Lower lobe of right lung (tissue), 2 donors: Measurements from ENCODE around the gene HSD11B2. TPM values are rescaled to one million over a fixed set of nuclear protein-coding genes. Genes with fewer than 3 reads are reported as not detected.

Experiments used
- ATAC-seq, 2 donors: fragments of 200-7000 bp; cut with Tn5 transposase; one replicate each; pipeline ENCODE4 v1.9.1; 2020 to 2022; ENCODE audit warnings: mild to moderate bottlenecking in 2 of 2, moderate library complexity in 2 of 2
- DNase-seq: peaks from one replicate; pipeline ENCODE4 v3.0.0-alpha.2; 2020
- H3K27ac ChIP-seq: fragments of 200-600 bp; one replicate; pipeline ENCODE4 v1.8.0; 2022
- H3K27me3 ChIP-seq: fragments of 200-600 bp; one replicate; pipeline ENCODE4 v1.8.0; 2022; ENCODE audit warnings: low read depth
- H3K36me3 ChIP-seq: fragments of 200-600 bp; one replicate; pipeline ENCODE4 v1.8.0; 2022; ENCODE audit warnings: mild to moderate bottlenecking
- H3K4me1 ChIP-seq: fragments of 200-600 bp; one replicate; pipeline ENCODE4 v1.8.0; 2022
- H3K4me3 ChIP-seq: fragments of 200-600 bp; one replicate; pipeline ENCODE4 v1.8.0; 2022; ENCODE audit warnings: mild to moderate bottlenecking
- H3K9me3 ChIP-seq: fragments of 200-600 bp; one replicate; pipeline ENCODE4 v1.8.0; 2022
- CTCF ChIP-seq: fragments of 200-600 bp; IDR thresholded peaks from one replicate; pipeline ENCODE4 v1.8.0; 2022; ENCODE audit warnings: antibody characterized with exemption, mild to moderate bottlenecking
- intact Hi-C: fragments of 100-400 bp; cut with DNase I; formaldehyde crosslinking; loops from one replicate; pipeline ENCODE4 v1.11.0; 2022
- total RNA-seq: library from RNA; stranded (reverse); fragmentation: NEBNext Ultra II Directional; extraction: Animal tissue kit (Norgen Biotek cat#: 25700); gene quantifications from one replicate; pipeline ENCODE4 v1.2.1, GENCODE V29; 2021
- donor health status: DM: no; HTN: yes; CAD: no; lungs with severe emphysema.

Gene HSD11B2
- total RNA-seq, 1 donor from 2014 or later: 2.9 TPM

DNA sequence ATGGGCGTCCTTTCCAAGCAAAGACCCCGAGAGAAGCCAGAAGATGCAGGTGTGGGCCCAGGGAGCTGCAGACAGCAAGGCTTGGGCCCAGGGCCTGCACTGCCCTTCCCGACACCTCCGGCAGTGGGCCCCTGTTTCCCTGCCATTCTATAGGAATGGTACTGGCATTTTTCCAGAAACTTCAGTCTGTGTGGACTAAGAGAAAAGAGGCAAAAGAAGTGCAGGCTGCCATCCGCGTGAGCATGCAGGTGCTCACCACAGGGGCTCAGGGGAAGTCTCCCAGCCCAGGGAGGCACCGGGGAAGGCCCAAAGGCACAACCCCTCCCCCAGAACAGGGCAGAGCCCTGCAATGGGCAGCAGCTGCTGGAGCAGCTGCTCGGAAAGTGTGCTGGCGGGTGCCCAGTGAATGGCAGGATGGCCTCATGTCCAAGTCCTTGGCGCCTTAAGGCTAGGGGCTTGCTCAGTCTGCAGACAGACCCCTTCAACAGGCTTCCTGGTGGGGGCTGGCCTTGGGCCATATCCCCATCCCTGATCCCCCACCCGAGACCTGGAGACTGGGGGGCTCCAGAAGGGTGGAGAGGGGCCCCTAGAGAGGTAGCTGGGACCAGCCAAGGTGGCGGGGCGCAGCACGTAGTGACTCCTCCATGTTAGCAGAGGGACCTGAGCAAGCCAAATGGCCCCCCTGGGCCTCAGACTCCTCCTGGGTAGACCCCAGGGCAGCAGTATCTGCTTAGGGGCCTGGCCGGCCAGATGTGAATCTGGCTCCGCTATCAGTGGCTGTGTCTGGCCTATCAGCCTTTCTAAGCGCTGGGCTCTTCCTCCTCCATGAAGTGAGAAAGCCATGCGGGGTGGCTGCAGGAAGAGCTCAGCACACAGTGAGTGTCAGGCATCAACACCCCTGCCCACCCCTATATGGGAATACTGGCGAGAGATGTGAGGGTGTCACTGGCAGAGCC, 30.9 kb upstream of the HSD11B2 start:
- no peak for ATAC-seq
- no peak overlapping the region for H3K27ac ChIP-seq
- no peak overlapping the region for H3K4me3 ChIP-seq
- no peaks in the 10 kb centered on the region for H3K9me3 ChIP-seq
- H3K36me3 ChIP-seq: no peaks in the 10 kb centered on the region
- no peaks in the 10 kb centered on the region for H3K27me3 ChIP-seq
- no peak for TF ChIP-seq CTCF
- peak; percentile 33 for DNase-seq
- intact Hi-C loops: no loop called here
- peaks cover 54% of the 10 kb centered on the region for H3K4me1 ChIP-seq

GRCh38 chr16:67400901-67401300, 30.0 kb upstream of the HSD11B2 start:
- H3K36me3 ChIP-seq: no peaks in the 10 kb centered on the region
- peaks cover 45% of the 10 kb centered on the region for H3K4me1 ChIP-seq
- no peaks in the 10 kb centered on the region for H3K27me3 ChIP-seq
- no peak overlapping the region for H3K27ac ChIP-seq
- no peaks in the 10 kb centered on the region for H3K9me3 ChIP-seq
- intact Hi-C loops: no loop called here
- TF ChIP-seq CTCF: no peak
- DNase-seq (peak; percentile 48), ATAC-seq (no peak)
- no peak overlapping the region for H3K4me3 ChIP-seq

- Histone ChIP-seq H3K4me3 (no peak overlapping the region), H3K9me3 (no peaks in the 10 kb centered on the region), H3K27ac (peak overlapping the region; percentile 74), H3K27me3 (no peaks in the 10 kb centered on the region), H3K4me1 (peaks cover 24% of the 10 kb centered on the region), H3K36me3 (no peaks in the 10 kb centered on the region)
- no peak for ATAC-seq
- no peak for TF ChIP-seq CTCF
- no peak for DNase-seq
- intact Hi-C loops: no loop called here
These were observed 26.9 kb upstream of the HSD11B2 start for GRCh38 chr16:67403976-67404555.

DNA sequence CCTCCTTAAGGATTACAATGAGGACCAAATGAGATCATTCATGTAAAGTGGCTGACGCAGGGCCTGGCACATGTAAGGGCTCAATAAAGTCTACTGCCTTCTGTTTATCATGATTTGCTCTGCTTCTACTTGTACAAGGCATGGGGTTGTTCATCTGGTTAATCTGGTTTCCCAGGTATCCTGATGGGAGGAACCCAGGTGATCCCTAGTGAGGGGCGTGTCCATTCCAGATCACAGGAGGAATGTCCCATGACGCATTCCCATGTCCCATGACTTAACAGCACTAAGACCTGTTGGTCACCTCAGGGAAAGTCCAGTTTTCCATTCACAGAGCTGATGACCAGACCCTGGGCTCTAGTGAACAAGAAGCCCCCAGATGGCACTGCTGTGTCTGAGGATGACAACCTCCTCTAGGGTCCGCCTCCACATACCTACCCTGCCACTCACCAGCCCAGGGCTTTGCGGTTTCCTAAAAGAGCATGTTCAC, 26.1 kb upstream of the HSD11B2 start:
- H3K36me3 ChIP-seq: no peaks in the 10 kb centered on the region
- H3K9me3 ChIP-seq: no peaks in the 10 kb centered on the region
- peak overlapping the region; percentile 74 for H3K27ac ChIP-seq
- intact Hi-C loops: no loop called here
- DNase-seq (peak; percentile 68), ATAC-seq (peak; percentile 93 to 94)
- H3K27me3 ChIP-seq: no peaks in the 10 kb centered on the region
- TF ChIP-seq CTCF: no peak
- H3K4me3 ChIP-seq: no peak overlapping the region
- peaks cover 17% of the 10 kb centered on the region for H3K4me1 ChIP-seq

DNA sequence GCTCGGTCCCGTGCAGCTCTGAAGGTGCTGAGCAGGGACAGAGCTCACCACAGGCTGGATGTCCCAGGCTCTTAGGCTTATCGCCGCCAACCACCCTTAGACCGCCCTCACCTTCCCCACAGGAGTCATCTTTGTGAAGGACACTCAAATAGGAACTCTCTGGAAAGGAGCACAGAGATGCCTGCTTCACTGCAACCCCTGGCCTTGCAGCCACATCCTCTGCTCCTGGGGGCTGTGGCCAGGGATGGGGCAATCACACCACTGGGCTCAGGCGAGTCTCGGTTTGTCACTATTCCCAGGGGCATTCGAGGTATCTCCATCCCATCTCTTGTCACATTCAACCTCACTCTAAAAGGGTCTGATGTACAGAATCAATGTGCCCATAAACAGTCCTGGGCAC, 25.6 kb upstream of the HSD11B2 start:
- no peak for ATAC-seq
- intact Hi-C loops: no loop called here
- peak overlapping the region; percentile 74 for H3K27ac ChIP-seq
- peaks cover 15% of the 10 kb centered on the region for H3K4me1 ChIP-seq
- no peak for TF ChIP-seq CTCF
- no peaks in the 10 kb centered on the region for H3K27me3 ChIP-seq
- H3K9me3 ChIP-seq: no peaks in the 10 kb centered on the region
- H3K36me3 ChIP-seq: no peaks in the 10 kb centered on the region
- no peak for DNase-seq
- no peak overlapping the region for H3K4me3 ChIP-seq
